GM21717 (cell line): ENCODE results near the gene RNASEH2B.

Experiments used
- ATAC-seq: cut with Tn5 transposase; IDR thresholded peaks from one replicate; pipeline ENCODE4 v1.9.1; 2021; ENCODE audit warnings: mild to moderate bottlenecking, moderate library complexity; ENCODE audit not compliant: unreplicated experiment

RNASEH2B gene, protein sequence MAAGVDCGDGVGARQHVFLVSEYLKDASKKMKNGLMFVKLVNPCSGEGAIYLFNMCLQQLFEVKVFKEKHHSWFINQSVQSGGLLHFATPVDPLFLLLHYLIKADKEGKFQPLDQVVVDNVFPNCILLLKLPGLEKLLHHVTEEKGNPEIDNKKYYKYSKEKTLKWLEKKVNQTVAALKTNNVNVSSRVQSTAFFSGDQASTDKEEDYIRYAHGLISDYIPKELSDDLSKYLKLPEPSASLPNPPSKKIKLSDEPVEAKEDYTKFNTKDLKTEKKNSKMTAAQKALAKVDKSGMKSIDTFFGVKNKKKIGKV

DNA sequence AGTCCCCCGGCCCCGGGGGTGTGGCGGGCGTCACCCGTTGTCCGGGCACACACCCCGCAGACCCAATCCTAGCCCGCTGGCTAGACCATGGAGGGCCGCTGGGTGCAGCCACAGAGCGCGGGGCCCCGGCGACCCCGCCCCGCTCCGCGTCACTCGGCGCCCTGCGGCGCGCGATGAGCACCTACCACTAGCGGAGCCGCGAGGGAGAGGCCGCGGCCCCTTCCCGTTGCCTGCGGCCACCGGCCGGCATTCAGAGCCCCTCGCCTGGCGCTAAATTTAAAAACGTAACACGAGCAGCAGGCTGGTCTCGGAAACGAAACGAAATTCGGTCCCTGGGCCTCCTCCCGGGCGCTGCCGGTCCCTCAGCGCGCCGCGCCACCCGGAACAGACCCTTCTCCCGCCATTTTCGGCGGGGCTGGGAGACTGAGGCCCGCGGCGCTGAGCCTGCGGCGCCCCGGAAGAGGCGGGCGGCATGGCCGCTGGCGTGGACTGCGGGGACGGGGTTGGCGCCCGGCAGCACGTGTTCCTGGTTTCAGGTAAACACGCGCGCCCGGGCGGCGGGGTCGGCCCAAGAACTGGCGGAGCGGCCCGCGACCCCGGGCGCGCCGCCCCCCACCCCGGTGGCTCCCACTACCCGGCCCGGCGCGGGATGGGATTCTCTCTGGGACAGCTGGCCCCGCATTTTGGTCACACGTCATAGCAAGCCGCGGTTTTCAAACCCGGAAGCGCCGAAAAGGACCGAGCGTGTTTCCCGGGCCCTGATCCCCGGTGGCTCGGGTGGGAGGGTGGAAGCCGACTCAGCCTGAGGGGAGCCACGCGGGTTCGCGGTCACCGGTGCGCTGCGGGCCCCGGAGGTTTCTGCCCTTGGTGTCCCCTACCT, at the start of gene RNASEH2B:
Gene RNASEH2B (plus strand): TSS at position 187 of the 880 bp plus-strand sequence. CDS start 286 bp downstream, at position 473.
- peak; percentile 69 for ATAC-seq

DNA sequence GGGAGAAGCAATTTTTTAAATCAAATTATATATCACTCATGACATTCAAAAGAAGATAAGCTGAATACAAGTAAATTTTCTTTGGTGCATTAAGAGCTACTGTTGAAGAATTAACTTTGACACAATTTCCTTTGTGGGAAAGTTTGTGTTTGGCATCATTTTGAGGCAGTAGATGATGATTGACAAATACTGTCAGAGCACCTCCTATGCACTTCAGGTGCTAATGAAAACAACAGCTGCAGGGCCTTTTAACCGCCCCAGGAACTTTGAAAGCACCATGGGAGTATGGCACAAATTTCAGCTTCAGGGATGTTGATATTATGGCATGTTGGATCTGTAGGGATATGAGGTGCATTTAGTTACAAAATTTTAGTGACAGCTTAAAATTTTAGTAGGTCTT, 45.1 kb upstream of the RNASEH2B start:
- no peak for ATAC-seq

DNA sequence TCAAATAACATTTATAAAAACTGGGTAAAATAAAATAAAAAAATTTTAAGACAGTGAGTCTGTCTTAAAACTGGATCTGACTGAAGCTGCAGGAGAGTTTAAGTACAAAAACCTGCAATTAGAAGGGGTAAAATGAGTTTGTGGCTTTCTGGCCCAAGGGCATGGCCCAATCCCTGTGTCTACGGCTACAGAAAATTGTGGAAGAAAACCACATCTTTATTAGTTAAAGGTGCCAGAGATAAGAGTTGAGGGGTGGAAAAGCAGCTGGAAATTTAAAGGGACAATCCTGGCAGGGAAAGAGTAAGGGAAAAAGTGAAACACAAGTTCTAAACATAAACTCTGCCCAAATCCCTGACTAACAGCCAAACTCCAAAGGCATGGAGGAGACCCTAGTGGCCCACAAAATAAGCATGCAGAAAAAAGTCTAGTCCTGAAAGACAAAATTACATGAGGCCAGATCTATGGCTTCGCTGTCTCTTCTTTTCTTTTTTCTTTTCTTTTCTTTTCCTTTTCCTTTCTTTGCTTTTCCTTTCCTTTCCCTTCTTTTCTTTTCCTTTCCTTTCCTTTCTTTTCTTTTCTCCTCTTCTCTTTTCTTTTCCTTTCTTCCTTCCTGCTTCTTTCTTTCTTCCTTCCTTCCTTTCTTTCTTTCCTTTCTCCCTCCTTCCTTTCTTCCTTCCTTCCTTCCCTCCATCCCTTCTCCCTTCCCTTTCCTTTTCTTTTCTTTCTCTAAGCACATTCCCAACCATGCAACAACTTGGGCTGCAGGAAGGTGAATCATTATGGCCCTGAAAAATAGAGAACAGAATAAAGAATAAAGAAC, 42.6 kb upstream of the RNASEH2B start:
- no peak for ATAC-seq

DNA sequence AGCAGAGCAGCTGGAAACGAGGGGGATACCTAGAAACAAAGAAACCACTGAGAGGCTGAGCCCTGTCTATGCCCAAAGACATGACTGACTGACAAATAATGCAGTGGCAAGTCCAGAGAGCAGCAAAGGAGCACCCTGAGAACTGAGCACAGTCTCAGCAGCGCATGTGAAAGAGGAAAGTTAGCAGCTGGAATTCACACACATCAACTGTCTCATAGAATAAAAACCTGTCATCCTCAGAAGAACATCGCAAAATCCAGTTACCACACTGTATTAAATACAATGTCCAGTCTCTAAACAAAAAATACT, 42.0 kb upstream of the RNASEH2B start:
- ATAC-seq = no peak

DNA sequence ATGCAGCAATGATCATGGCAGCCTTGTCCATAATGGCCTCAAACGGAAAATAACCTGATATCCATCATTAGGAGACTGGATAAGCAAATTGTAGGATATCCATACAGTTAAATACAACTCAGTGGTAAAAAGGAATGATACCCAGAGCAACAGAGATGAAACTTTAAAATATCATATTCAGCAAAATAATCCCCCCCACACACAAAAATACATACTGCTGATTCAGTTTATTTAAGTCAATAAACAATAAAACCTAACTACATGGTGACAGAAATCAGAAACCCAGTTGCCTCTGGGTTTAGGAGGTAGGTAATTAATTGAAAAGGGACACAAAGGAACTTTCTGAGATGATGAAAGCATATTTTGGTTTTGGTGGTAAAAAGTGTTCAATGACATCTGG, 38.2 kb upstream of the RNASEH2B start:
- ATAC-seq = no peak

DNA sequence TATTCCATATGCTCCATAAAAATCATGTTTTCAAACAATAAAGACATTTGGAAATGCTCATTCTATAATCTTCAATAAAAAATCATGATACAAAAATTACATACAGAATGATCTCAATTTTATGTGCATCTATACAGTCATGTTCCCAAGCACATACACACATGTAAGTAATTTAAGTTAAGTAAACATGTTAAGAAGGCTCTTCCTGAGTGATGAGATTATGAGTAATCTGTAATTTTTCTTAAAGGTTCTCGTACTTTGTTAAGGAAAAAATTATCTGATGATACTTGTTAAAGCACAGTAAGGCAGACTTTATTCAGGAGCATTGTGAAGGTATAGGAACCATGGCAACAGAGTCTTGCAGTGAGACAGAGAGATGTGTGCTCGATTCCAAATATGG, 36.1 kb upstream of the RNASEH2B start:
- no peak for ATAC-seq

DNA sequence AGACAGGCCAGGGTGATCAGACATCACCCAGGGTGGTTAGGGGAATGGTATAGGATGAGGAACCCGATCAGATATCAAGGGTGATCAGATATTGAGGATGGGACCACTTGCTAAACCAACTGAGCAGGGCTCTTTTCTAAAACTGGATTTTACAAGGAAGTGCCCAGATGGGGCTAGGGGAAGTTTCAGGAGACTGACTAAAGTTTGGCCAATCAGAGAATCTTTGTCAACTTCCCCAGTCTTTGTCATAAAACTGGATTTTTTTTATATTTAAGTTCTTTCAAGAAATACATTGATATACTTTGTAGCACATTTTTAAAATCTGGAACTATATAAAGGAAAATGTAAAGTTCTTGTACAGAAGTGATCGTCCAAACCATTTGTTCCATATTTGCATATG, 35.6 kb upstream of the RNASEH2B start:
- no peak for ATAC-seq

DNA sequence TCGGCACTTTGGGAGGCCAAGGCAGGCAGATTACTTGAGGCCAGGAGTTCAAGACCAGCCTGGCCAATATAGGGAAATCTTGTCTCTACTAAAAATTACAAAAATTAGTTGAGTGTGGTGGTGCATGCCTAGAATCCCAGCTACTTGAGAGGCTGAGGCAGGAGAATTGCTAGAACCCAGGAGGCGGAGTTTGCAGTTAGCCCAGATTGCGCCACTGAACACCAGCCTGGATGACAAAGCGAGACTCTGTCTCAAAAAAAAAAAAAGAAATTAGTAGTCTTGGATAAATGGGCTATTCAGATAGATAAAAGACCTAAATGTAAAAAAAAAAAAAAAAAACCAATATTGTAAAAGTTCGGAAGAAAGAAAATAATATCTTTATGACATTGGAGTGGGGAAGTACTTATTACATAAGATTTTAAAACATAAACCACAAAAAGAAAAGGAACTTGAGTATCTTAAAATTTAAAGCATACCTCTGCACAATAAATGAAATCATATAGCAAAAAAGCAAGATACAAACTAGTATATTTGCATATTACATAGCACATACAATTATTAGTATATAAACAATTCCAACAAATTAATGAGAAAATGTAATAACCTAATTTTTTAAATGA, 26.7 kb upstream of the RNASEH2B start:
- no peak for ATAC-seq

DNA sequence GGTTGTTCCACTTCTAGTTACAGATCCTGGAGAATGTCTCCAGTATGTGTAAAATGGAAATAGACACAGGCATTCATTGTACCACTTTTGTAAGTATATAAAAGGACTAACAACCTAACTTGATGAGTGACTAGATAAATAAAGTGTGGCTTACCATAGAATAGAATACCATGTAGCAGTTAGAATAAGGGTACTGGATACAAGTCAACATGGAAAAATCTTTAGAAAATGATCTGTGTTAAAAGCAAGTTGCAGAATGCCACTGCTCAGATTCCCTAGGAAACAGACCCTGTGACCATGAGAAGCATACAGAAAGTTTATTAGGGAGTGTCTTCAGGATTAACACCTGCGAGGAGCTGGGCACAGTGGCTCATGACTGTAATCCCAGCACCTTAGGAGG, 25.9 kb upstream of the RNASEH2B start:
- ATAC-seq = no peak

DNA sequence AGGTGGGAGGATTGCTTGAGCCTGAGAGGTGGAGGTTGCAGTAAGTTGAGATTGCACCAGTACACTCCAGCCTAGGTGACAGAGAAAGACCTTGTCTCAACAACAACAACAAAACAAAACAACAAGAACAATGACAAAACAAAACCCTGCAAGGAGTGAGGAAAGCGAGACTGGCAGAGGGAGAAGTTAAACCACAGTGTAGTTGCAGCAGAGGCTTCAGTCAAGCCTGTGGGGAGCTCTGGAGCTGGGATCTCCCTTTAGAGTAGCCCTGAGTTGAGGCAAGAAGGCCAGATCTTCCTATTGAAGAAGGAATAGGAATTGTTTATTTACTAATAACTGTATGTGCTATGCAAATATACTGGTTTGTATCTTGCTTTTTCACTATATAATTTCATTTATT, 25.3 kb upstream of the RNASEH2B start:
- ATAC-seq = no peak

DNA sequence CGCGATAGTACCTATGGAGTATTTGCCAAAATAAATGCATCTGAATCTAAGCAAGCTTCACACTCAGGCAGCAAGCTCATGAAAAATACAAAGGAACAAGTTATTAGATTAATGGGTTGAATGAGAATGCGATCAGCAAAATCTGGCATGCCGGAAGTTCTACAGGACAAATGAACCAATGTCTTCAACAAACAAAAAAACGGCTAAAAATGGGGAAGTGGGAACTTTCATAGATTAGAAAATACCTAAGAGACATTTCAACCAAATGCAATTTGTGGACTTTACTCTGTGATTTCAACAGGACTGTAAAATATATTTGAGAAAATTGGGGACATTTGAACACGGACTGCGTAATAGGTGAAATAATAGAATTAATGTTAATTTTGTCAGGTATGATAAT, 22.4 kb upstream of the RNASEH2B start:
- no peak for ATAC-seq

DNA sequence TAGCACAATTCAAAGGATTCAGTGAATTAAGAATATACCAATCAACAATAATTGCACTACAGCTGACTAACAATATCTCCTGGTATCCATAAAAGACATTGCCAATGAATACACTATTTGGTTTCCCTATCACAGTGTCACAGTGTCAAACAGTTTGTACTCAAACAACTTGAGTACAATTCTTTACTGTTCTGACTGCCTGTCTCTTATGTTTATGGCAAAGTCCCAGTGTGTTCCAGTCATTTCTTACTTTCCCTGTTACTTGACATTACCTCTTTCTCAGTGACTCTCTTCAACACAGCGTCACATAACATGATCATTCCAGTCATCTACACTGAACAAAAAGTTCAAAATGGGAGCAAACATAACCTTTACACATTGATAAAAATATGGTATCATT, 21.2 kb upstream of the RNASEH2B start:
- no peak for ATAC-seq

DNA sequence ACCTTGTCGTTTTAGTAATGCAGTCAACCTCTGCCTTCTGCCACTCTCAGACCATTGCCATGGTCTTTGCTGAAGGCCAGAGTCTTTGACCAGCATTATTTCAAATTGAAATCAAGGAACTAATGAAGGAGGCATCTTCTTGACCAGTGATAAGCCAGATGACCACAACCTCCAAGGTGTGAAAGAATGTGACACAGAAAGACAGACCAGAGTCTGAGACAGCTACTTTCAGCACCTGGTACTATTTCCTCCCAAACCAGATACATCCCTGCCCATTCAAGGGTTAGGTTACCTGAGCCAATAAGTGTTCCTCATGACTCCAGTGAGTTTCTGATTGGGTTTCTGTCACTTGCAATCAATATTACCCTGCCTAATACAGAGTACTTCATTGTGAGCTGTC, 20.3 kb upstream of the RNASEH2B start:
- no peak for ATAC-seq

DNA sequence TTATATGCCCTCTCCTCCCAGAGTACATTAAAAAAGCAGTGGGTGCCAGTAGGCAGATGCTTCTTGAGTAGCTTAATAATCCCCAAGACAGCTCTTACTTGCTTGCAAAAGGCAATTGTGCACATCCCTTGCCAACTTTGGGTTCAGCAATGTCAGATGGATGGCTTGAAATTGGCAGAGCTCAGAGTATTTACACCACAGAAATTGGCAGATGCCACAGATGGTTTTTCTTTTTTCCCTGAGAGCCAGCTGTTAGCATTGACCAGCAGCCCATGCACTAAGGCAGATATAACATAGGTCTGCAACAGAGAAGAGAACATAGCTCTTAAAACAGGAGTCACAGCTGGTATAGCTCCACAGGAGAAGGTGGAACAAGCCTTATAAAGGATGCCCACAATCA, 18.4 kb upstream of the RNASEH2B start:
- ATAC-seq = no peak

DNA sequence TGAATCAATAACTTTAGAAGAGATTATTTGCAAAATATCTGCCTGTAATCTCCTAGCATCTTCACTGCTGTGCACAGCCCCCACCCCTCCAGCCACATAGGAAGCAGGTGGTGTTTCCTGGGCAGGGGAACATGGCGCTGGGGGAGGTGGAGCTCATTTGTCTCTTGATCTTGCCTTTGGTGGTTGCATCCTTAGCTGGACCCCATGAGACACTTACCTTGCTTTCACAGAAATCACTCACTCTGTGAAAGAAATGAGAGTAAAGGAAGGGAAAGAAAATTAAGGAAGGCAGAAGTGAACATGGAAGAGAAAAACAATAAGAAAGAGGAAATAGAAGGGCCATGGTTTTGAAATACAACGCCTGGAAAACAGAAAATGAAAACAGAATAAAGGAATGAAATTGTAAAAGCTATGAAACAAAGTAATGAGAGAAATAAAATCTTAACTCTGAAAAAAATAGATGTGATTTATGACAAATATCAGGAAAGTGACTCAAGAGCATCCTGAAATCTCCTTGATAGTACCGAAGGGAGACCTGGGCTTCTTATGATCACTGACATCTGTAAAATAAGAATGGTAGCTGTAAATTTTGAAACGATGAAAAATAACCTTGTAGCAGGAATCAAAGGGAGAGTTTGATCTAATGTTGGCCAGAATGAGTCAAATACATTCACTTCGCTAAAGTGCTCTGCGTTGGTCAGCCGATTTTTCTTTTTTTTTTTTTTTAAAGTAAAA, 17.2 kb upstream of the RNASEH2B start:
- ATAC-seq = peak; percentile 37

DNA sequence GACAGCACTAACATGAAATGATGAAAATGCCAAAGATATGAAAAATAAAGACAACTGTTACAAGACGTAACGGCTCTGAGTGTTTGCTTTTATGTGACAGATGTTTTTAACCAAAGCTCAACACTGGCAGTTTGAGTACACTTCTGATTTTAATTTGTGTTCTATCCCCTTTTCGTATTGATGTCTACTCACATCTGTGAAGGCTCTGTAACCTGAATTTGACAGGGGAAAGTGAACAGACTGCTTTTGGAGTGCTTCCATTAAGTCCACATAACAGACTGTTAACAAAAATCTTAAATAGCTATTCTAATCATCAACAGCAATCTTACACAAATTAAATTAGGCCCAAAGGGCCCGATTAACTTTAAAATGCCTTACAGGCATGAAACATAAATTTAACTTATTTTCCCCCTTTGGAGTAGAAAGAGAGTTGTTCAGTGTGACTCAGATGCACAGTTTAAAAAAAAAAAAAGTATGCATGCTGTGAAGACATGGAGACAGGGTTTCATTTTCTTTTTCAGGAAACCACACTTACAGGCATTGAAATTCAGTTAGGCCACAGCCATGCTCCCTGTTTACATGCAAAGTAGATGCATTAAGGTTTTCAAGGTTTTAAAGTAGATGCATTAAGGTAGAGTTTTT, 16.3 kb upstream of the RNASEH2B start:
- ATAC-seq = peak; percentile 85

DNA sequence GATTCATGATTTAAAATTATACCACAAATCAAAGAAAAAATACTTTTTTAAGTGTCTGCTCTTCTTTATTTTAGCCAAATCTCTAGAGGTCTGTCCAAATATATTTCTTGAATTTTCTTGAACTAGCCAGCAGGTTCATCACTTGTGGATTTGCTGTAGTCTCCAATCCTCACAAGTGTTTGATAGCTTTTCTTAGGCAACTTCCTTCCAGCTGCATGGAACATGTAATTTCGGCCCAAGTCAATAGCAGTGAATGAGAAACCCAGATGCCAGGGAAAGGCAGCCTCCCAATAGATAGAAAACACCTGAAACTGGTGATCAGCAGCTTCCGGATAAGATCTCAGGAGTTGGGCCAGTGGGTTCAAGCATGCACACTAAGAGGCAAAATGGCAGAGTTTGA, 15.6 kb upstream of the RNASEH2B start:
- no peak for ATAC-seq

DNA sequence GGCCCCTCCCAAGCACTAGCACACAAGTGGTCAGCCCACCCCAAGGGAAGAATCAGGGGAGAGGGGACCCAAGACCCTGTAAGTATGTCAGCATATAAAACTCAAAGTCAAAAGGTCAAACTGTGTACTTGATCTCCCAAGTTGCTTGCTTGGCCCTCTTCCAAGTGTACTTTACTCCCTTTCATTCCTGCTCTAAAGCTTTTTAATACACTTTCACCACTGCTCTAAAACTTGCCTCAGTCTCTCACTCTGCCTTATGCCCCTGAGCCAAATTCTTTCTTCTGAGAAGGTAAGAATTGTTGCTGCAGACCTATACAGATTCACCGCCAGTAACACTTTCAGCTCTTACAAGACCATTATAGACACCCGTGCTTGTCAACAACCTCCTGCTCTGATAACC, 15.1 kb upstream of the RNASEH2B start:
- ATAC-seq = no peak

DNA sequence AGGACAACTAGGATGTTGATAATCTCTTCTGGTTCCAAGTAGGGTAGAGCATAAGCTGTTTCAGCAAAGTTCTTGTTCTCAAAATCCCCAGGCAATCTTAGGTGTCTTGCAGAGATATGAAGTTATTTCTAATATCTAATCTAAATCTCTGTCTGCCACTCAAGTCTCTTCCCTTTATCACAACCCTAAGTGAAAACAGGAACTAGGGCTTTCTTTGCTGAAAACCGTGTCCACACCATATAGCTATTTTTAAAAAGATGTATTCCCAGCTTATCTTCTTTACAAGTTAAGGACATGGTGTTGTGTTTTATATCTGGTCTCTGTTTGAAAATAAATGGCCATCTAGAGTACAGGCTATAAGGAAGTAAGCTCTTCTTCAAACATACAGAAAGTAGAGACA, 11.3 kb upstream of the RNASEH2B start:
- ATAC-seq = no peak

DNA sequence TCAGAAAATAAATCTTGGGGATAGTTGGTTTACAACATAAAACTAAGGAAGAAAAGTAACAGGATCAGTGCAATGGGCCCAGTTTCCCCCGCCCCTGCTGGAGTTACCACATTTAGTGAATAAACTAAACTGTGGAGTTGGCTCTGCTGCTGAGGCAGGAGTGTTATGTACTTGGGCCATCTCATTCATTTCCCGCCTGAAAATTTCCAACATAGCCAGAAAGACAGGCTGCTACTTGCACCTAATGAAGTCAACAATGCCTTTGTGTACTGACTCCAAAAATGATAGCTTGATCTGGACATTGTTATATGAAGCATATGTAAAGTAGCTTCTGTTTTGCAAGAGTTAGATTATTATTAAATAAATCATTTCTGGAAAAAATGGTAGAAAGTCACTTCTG, 7.9 kb upstream of the RNASEH2B start:
- no peak for ATAC-seq
